ENCODE data around the gene RBM19. TPM values are rescaled to one million over a fixed set of nuclear protein-coding genes. Genes with fewer than 3 reads are reported as not detected.
A peak's percentile ranks its signal among the peaks of the same experiment; 100 is the strongest.

Gene RBM19
- total and polyA plus RNA-seq, 2 of the 4 experiments (the other 2 are of a cell fraction) = 18.7 to 19.2 TPM

DNA sequence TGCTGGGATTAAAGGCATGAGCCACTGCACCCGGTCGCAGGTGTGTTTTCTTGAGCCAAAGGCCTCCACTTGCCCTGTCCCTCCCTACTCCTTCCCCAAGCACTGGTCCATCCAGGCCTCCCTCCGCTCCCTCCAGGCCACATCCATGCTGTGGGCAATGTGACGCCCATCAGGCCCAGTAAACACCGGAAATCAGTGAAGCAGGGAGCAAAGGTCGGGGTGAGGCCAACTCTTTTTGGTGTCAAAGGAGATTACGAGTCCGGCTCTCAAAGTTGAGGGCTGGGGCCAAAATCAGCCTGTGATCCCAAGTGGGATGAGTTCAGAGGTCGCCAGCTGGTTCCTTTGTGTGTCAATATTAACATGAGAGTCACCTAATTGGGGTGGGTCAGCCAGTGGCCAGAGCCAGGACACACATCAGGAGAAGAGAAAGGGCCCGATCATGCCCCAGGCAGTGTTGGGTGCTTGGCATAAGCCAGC is 195.7 kb downstream of the RBM19 start:
- Histone ChIP-seq H4K91ac (ENCODE audit: insufficient read depth, low read depth, low read length) (no peak overlapping the region), H3K4ac (ENCODE audit: low read depth, low read length) (no peak overlapping the region), H3K56ac (ENCODE audit: extremely low read depth, insufficient read depth, low read length) (no peak overlapping the region), H4K8ac (ENCODE audit: low read depth in 2 of 2, low read length in 2 of 2) (no peak overlapping the region), H2BK20ac (ENCODE audit: low read depth, low read length) (no peak overlapping the region), H3K36me3 (ENCODE audit: control insufficient read depth, insufficient read depth, low read length) (no peaks in the 10 kb centered on the region), H3K18ac (ENCODE audit: low read depth, low read length) (no peak overlapping the region), H3K27me3 (ENCODE audit: control insufficient read depth, insufficient read depth, low read length) (peaks cover 7% of the 10 kb centered on the region), H3K4me2 (ENCODE audit: low read depth, low read length) (no peak overlapping the region), H3K79me1 (ENCODE audit: low read depth in 1 of 2, low read length in 2 of 2) (no peaks in the 10 kb centered on the region), H3K14ac (replicated peaks; ENCODE audit: low read depth, low read length) (no peak overlapping the region), H4K5ac (ENCODE audit: low read depth, low read length) (no peak overlapping the region), H2BK5ac (ENCODE audit: low read depth, low read length, poor library complexity, severe bottlenecking) (no peak overlapping the region), H3K4me1 (ENCODE audit: control insufficient read depth, insufficient read depth, low read length) (peaks cover 5% of the 10 kb centered on the region), H3K27ac (ENCODE audit: insufficient read depth, low read length) (no peak overlapping the region), H2BK15ac (ENCODE audit: low read depth, low read length) (no peak overlapping the region), H3K9me1 (ENCODE audit: insufficient read depth, low read length) (no peaks in the 10 kb centered on the region), H2AK9ac (replicated peaks; ENCODE audit: low read depth, low read length, poor library complexity) (no peak overlapping the region), H3K9me3 (ENCODE audit: control insufficient read depth, insufficient read depth, low read length) (no peaks in the 10 kb centered on the region), H2AK5ac (ENCODE audit: low read depth, low read length) (no peak overlapping the region), H2BK120ac (ENCODE audit: low read depth, low read length) (no peak overlapping the region), H3K9ac (ENCODE audit: low read depth, low read length) (no peak overlapping the region), H2AFZ (replicated peaks; ENCODE audit: low read length, poor library complexity) (peak overlapping the region; percentile 3), H4K20me1 (ENCODE audit: insufficient read depth, low read length) (no peaks in the 10 kb centered on the region), H3K23ac (ENCODE audit: low read depth, low read length) (no peak overlapping the region), H3K4me3 (ENCODE audit: insufficient read depth, low read depth, low read length) (no peak overlapping the region)
- CTCF ChIA-PET = no interaction called here
- intact Hi-C loops (cut with micrococcal nuclease) (no loop called here), dilution Hi-C loops (cut with HindIII; ENCODE audit: low sequenced_read_pairs, unreplicated experiment) (no loop called here), in situ Hi-C loops (cut with MboI; ENCODE audit: low sequenced_read_pairs) (no loop called here)
- DNase-seq (no peak), ATAC-seq (ENCODE audit: low read depth) (no peak)
- BruUV-seq (replicated peaks) = no TSS peak
- POLR2A ChIA-PET (ENCODE audit: unreplicated experiment) = no interaction called here
- 35% methylated on average over 7 of the region's 10 CpGs; no CpG with 5 or more reads in 1 of the 2 experiments for WGBS, 2 experiments (ENCODE audit: extremely low coverage in 2 of 2, insufficient read length in 1 of 2)
- TF ChIP-seq RCOR1 (IDR thresholded peaks at IDR 0.05; ENCODE audit: insufficient replicate concordance, low read length) (no peak), SMC3 (IDR thresholded peaks at IDR 0.05; ENCODE audit: low read depth, low read length) (no peak), MAZ (IDR thresholded peaks at IDR 0.05; ENCODE audit: borderline replicate concordance, low read depth, low read length) (no peak), MXI1 (IDR thresholded peaks at IDR 0.05; ENCODE audit: borderline replicate concordance, low read depth, low read length) (no peak), MAFK (IDR thresholded peaks at IDR 0.05; ENCODE audit: low read depth, low read length) (no peak), POLR2A (IDR thresholded peaks at IDR 0.05; ENCODE audit: low read depth, low read length) (no peak), FOS (IDR thresholded peaks at IDR 0.05; ENCODE audit: low read depth, low read length) (no peak), RFX5 (IDR thresholded peaks at IDR 0.05; ENCODE audit: low read depth, low read length) (no peak)
- TF ChIP-seq, protein P1, sequence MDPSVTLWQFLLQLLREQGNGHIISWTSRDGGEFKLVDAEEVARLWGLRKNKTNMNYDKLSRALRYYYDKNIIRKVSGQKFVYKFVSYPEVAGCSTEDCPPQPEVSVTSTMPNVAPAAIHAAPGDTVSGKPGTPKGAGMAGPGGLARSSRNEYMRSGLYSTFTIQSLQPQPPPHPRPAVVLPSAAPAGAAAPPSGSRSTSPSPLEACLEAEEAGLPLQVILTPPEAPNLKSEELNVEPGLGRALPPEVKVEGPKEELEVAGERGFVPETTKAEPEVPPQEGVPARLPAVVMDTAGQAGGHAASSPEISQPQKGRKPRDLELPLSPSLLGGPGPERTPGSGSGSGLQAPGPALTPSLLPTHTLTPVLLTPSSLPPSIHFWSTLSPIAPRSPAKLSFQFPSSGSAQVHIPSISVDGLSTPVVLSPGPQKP (IDR thresholded peaks at IDR 0.05; ENCODE audit: borderline replicate concordance, low read depth, low read length) = no peak
- TF ChIP-seq, protein P2, sequence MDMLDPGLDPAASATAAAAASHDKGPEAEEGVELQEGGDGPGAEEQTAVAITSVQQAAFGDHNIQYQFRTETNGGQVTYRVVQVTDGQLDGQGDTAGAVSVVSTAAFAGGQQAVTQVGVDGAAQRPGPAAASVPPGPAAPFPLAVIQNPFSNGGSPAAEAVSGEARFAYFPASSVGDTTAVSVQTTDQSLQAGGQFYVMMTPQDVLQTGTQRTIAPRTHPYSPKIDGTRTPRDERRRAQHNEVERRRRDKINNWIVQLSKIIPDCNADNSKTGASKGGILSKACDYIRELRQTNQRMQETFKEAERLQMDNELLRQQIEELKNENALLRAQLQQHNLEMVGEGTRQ (IDR thresholded peaks at IDR 0.05; ENCODE audit: low read depth, low read length) = no peak
